Measurements from ENCODE around the gene CHD5.

- no peak for TF ChIP-seq EP300 (IDR thresholded peaks at IDR 0.05; ENCODE audit: low read depth)
- no peak for TF ChIP-seq CTCF (IDR thresholded peaks at IDR 0.05)
- no peak for TF ChIP-seq POLR2A (IDR thresholded peaks at IDR 0.05)
These were observed 120.3 kb downstream of the CHD5 start for GRCh38 chr1:6059866-6060265.
